KBM-7 (cell line): ENCODE measurements around the gene TAF1B.
A peak's percentile ranks its signal among the peaks of the same experiment; 100 is the strongest.

ENCODE experiments used
- DNase-seq: peaks from one replicate; pipeline ENCODE4 v3.0.0-alpha.2; 2015
- in situ Hi-C: fragments of 300-500 bp; cut with MboI; formaldehyde crosslinking; loops from 2 replicates; pipeline ENCODE4 v1.14.3; 2020; ENCODE audit warnings: low sequenced_read_pairs, low pct_unique_long_range_greater_than_20kb, mixed read lengths

Gene TAF1B

GRCh38 chr2:9867881-9868280 is 24.6 kb downstream of the TAF1B start:
- in situ Hi-C loops, result no loop called here
- no peak for DNase-seq

GRCh38 chr2:9873337-9873736 is 30.1 kb downstream of the TAF1B start:
- DNase-seq, result no peak
- in situ Hi-C loops, result no loop called here

- no peak for DNase-seq
- in situ Hi-C loops, result no loop called here
Measured at GRCh38 chr2:9877026-9877425, 33.8 kb downstream of the TAF1B start.

GRCh38 chr2:9877726-9878125 is 34.5 kb downstream of the TAF1B start:
- in situ Hi-C loops, result no loop called here
- no peak for DNase-seq

- DNase-seq, result no peak
- in situ Hi-C loops, result no loop called here
Measured at GRCh38 chr2:9879455-9880194, 36.4 kb downstream of the TAF1B start.

GRCh38 chr2:9883897-9884296 is 40.6 kb downstream of the TAF1B start:
- in situ Hi-C loops, result no loop called here
- no peak for DNase-seq

- in situ Hi-C loops, result no loop called here
Measured at GRCh38 chr2:9884436-9884835, 41.2 kb downstream of the TAF1B start.

GRCh38 chr2:9885036-9885684 is 41.9 kb downstream of the TAF1B start:
- in situ Hi-C loops, result no loop called here
- DNase-seq, result no peak

More at GRCh38 chr2:9884436-9884835, 41.2 kb downstream of the TAF1B start:
- DNase-seq, result no peak

GRCh38 chr2:9887513-9887912 is 44.2 kb downstream of the TAF1B start:
- no peak for DNase-seq
- in situ Hi-C loops, result no loop called here

GRCh38 chr2:9889812-9890261 is 46.6 kb downstream of the TAF1B start:
- in situ Hi-C loops, result no loop called here
- no peak for DNase-seq

- in situ Hi-C loops, result no loop called here
- DNase-seq, result no peak
Measured at GRCh38 chr2:9892236-9892635, 49.0 kb downstream of the TAF1B start.

- in situ Hi-C loops, result no loop called here
Measured at GRCh38 chr2:9895669-9896590, 52.7 kb downstream of the TAF1B start.

GRCh38 chr2:9897331-9897737 is 54.1 kb downstream of the TAF1B start:
- peak; percentile 15 for DNase-seq
- in situ Hi-C loops, result no loop called here

More at GRCh38 chr2:9895669-9896590, 52.7 kb downstream of the TAF1B start:
- DNase-seq, result peak; percentile 12

GRCh38 chr2:9897846-9898245 is 54.6 kb downstream of the TAF1B start:
- DNase-seq, result no peak
- in situ Hi-C loops, result no loop called here

GRCh38 chr2:9905413-9905812 is 62.1 kb downstream of the TAF1B start:
- in situ Hi-C loops, result no loop called here
- no peak for DNase-seq

- in situ Hi-C loops, result no loop called here
- no peak for DNase-seq
Measured at GRCh38 chr2:9907402-9907801, 64.1 kb downstream of the TAF1B start.

- DNase-seq, result no peak
- in situ Hi-C loops, result no loop called here
Measured at GRCh38 chr2:9908639-9909038, 65.4 kb downstream of the TAF1B start.

GRCh38 chr2:9909106-9909505 is 65.8 kb downstream of the TAF1B start:
- DNase-seq, result no peak
- in situ Hi-C loops, result no loop called here

- DNase-seq, result no peak
- in situ Hi-C loops, result no loop called here
Measured at GRCh38 chr2:9910699-9911098, 67.4 kb downstream of the TAF1B start.

- in situ Hi-C loops, result no loop called here
- no peak for DNase-seq
Measured at GRCh38 chr2:9912468-9912867, 69.2 kb downstream of the TAF1B start.
